T-cell (primary cell): ENCODE measurements around the gene ARHGEF4. TPM values are rescaled to one million over a fixed set of nuclear protein-coding genes. Genes with fewer than 3 reads are reported as not detected.

Source experiments
- ATAC-seq, 4 experiments: fragments of 200-7000 bp in 3 of 4; fragments of 150-1000 bp in 1 of 4; cut with Tn5 transposase; replicated peaks in 1 of 4; 1 replicate in 3 of 4; 2 replicates in 1 of 4; pipeline ENCODE4 v1.10.0; 2021; ENCODE audit warnings: moderate library complexity in 3 of 4, mild to moderate bottlenecking in 2 of 4, moderate number of reproducible peaks in 1 of 4
- CTCF ChIA-PET, 2 donors: fragments of 300-600 bp; sonication (Branson Sonifier 250); formaldehyde crosslinking; loops; one replicate each; lab custom pipeline; 2022; ENCODE audit warnings: antibody characterized with exemption in 2 of 2; lab: Charles Lee
- POLR2A ChIA-PET, 2 donors: fragments of 300-600 bp; sonication (Branson Sonifier 250); formaldehyde crosslinking; loops; one replicate each; lab custom pipeline; 2022; ENCODE audit warnings: antibody characterized with exemption in 2 of 2; lab: Charles Lee
- DNase-seq, 35 experiments: peaks; one replicate each; pipeline versions ENCODE4 v3.0.0 to v3.0.0-alpha.2; 2013 to 2023
- H3K27ac ChIP-seq: one replicate; pipeline ENCODE4 v1.5.1; 2013; ENCODE audit warnings: low read length
- H3K27me3 ChIP-seq, 2 experiments: replicated peaks in 1 of 2; 1 replicate in 1 of 2; 2 replicates in 1 of 2; pipeline versions ENCODE4 v1.6.1 to v1.7.0; 2013; ENCODE audit warnings: low read length in 1 of 2, mixed read lengths in 1 of 2; ENCODE audit not compliant: control insufficient read depth in 2 of 2, insufficient read depth in 2 of 2; ENCODE audit errors: extremely low read depth in 1 of 2
- H3K36me3 ChIP-seq, 2 donors: 1 replicate in 1 of 2; 2 replicates in 1 of 2; pipeline versions ENCODE4 v1.6.1 to v1.7.0; 2013; ENCODE audit warnings: low read length in 1 of 2; ENCODE audit not compliant: control insufficient read depth in 2 of 2, insufficient read depth in 1 of 2; ENCODE audit errors: extremely low read depth in 1 of 2
- H3K4me1 ChIP-seq, 2 experiments: 1 replicate in 1 of 2; 2 replicates in 1 of 2; pipeline versions ENCODE4 v1.6.1 to v1.7.0; 2013; ENCODE audit warnings: low read length in 2 of 2, mixed read lengths in 1 of 2; ENCODE audit not compliant: insufficient read depth in 2 of 2, control insufficient read depth in 1 of 2; ENCODE audit errors: extremely low read depth in 1 of 2
- H3K4me3 ChIP-seq, 2 donors: 1 replicate in 1 of 2; 2 replicates in 1 of 2; pipeline versions ENCODE4 v1.5.1 to v1.7.0; 2013; ENCODE audit warnings: mild to moderate bottlenecking in 2 of 2, low read length in 1 of 2, moderate library complexity in 1 of 2; ENCODE audit not compliant: control insufficient read depth in 1 of 2; ENCODE audit errors: extremely low read depth in 1 of 2
- H3K9me3 ChIP-seq: 2 replicates; pipeline ENCODE4 v1.7.0; 2013
- H3K27ac Mint-ChIP-seq, 2 donors: one replicate each; pipeline ENCODE4 v1.8.0; 2020 to 2021; ENCODE audit warnings: mild to moderate bottlenecking in 2 of 2, mixed read lengths in 2 of 2
- H3K27me3 Mint-ChIP-seq, 2 donors: one replicate each; pipeline ENCODE4 v1.8.0; 2021 to 2022; ENCODE audit warnings: mixed read lengths in 2 of 2
- H3K36me3 Mint-ChIP-seq: one replicate; pipeline ENCODE4 v1.8.0; 2021; ENCODE audit warnings: mixed read lengths
- H3K4me1 Mint-ChIP-seq, 3 donors: one replicate each; pipeline ENCODE4 v1.8.0; 2020 to 2022; ENCODE audit warnings: mixed read lengths in 3 of 3, mild to moderate bottlenecking in 1 of 3
- H3K4me3 Mint-ChIP-seq, 3 donors: one replicate each; pipeline ENCODE4 v1.8.0; 2020 to 2022; ENCODE audit warnings: mild to moderate bottlenecking in 3 of 3, mixed read lengths in 3 of 3, moderate library complexity in 3 of 3
- H3K9me3 Mint-ChIP-seq, 3 donors: one replicate each; pipeline ENCODE4 v1.8.0; 2020 to 2022; ENCODE audit warnings: mixed read lengths in 3 of 3
- WGBS: methylation state at CpG from one replicate; pipeline ENCODE4 v1.1.5; 2013; ENCODE audit warnings: missing lambda C conversion rate; ENCODE audit not compliant: insufficient coverage; 5-methylcytosine and 5-hydroxymethylcytosine counted together
- total RNA-seq, 35 experiments: library from RNA in 6 of 35; stranded (reverse) in 6 of 35; fragments of 120-200 nt in 1 of 35; gene quantifications; one replicate each; pipeline versions ENCODE4 v1.2.1 to v1.2.4 and lab custom pipeline; 2013 to 2026

Gene ARHGEF4
- total RNA-seq, 5 donors from 2014 or later (not counting 1 experiment from before 2014, with no cell fraction given), result 2.9 to 5.3 (median 4.4) TPM

- Mint-ChIP-seq H3K4me3 (no peak overlapping the region), H3K27ac (no peak overlapping the region), H3K36me3 (peaks cover 71% of the 10 kb centered on the region), H3K27me3 (no peaks in the 10 kb centered on the region), H3K4me1 (peaks cover 19 to 46% (median 22%) of the 10 kb centered on the region in 3 donors), H3K9me3 (no peaks in the 10 kb centered on the region)
- H3K36me3 ChIP-seq, result peaks cover 11 to 91% of the 10 kb centered on the region in 2 donors
- H3K27me3 ChIP-seq, result no peaks in the 10 kb centered on the region
- CTCF ChIA-PET, result no interaction called here
- no peaks in the 10 kb centered on the region for H3K9me3 ChIP-seq
- no peak overlapping the region for H3K27ac ChIP-seq
- no peak for ATAC-seq
- H3K4me1 ChIP-seq, result no peaks in the 10 kb centered on the region
- no peak overlapping the region for H3K4me3 ChIP-seq
- DNase-seq, result no peak
- POLR2A ChIA-PET, result interaction anchor here in 1 of 2 donors (0.6 kb wide), 1 partner anchor 1209 kb away, joined by 3 read pairs; no protein-coding TSS in a partner anchor
- no CpG with 5 or more reads among the region's 7 CpGs for WGBS
Observed at GRCh38 chr2:131054488-131054887, 217.8 kb downstream of the ARHGEF4 start.

GRCh38 chr2:131055169-131056065, 218.7 kb downstream of the ARHGEF4 start:
- Mint-ChIP-seq H3K9me3 (no peaks in the 10 kb centered on the region), H3K27ac (no peak overlapping the region), H3K4me1 (peaks cover 21 to 41% (median 22%) of the 10 kb centered on the region in 3 donors), H3K36me3 (peaks cover 64% of the 10 kb centered on the region), H3K27me3 (no peaks in the 10 kb centered on the region), H3K4me3 (no peak overlapping the region)
- no peaks in the 10 kb centered on the region for H3K27me3 ChIP-seq
- no peak overlapping the region for H3K27ac ChIP-seq
- no peaks in the 10 kb centered on the region for H3K4me1 ChIP-seq
- peak in 1 of 4 experiments; percentile 35 for ATAC-seq
- no peak overlapping the region for H3K4me3 ChIP-seq
- DNase-seq, result peak in 1 of 35 experiments; percentile 22
- ChIA-PET POLR2A (interaction anchor here in 1 of 2 donors (0.6 kb wide), 1 partner anchor 1210 kb away, joined by 3 read pairs; no protein-coding TSS in a partner anchor), CTCF (no interaction called here)
- H3K9me3 ChIP-seq, result no peaks in the 10 kb centered on the region
- WGBS, result 95% methylated on average over 12 of the region's 26 CpGs
- peaks cover 11 to 86% of the 10 kb centered on the region in 2 donors for H3K36me3 ChIP-seq

GRCh38 chr2:131056204-131056931, 219.7 kb downstream of the ARHGEF4 start:
- Mint-ChIP-seq H3K9me3 (no peaks in the 10 kb centered on the region), H3K27ac (no peak overlapping the region), H3K4me3 (no peak overlapping the region), H3K36me3 (peaks cover 62% of the 10 kb centered on the region), H3K27me3 (no peaks in the 10 kb centered on the region), H3K4me1 (peaks cover 24 to 37% (median 25%) of the 10 kb centered on the region in 3 donors)
- CTCF ChIA-PET, result no interaction called here
- no peaks in the 10 kb centered on the region for H3K27me3 ChIP-seq
- POLR2A ChIA-PET, result interaction anchor here in 1 of 2 donors (0.6 kb wide), 1 partner anchor 71 kb away, joined by 4 read pairs; no protein-coding TSS in a partner anchor
- no peak for DNase-seq
- H3K27ac ChIP-seq, result no peak overlapping the region
- peaks cover 11 to 76% of the 10 kb centered on the region in 2 donors for H3K36me3 ChIP-seq
- H3K4me3 ChIP-seq, result no peak overlapping the region
- no peaks in the 10 kb centered on the region for H3K4me1 ChIP-seq
- 90% methylated on average over 2 of the region's 5 CpGs for WGBS
- no peaks in the 10 kb centered on the region for H3K9me3 ChIP-seq
- ATAC-seq, result no peak

GRCh38 chr2:131056932-131057287, 220.2 kb downstream of the ARHGEF4 start:
- POLR2A ChIA-PET, result no interaction called here
- WGBS, result 100% methylated on average over 1 of the region's 4 CpGs

GRCh38 chr2:131058214-131058843, 221.6 kb downstream of the ARHGEF4 start:
- no peak overlapping the region for H3K27ac ChIP-seq
- peaks cover 34 to 42% (median 35%) of the 10 kb centered on the region in 3 donors for H3K4me1 Mint-ChIP-seq
- 93% methylated on average over 3 of the region's 8 CpGs for WGBS
- H3K4me3 ChIP-seq, result no peak overlapping the region
- peaks cover 0 to 67% of the 10 kb centered on the region in 2 donors for H3K36me3 ChIP-seq
- no peaks in the 10 kb centered on the region for H3K9me3 Mint-ChIP-seq
- no peak for DNase-seq
- H3K36me3 Mint-ChIP-seq, result peaks cover 49% of the 10 kb centered on the region
- peaks cover 0 to 3% of the 10 kb centered on the region in 2 experiments for H3K4me1 ChIP-seq
- no peaks in the 10 kb centered on the region for H3K27me3 ChIP-seq
- no peak overlapping the region for H3K27ac Mint-ChIP-seq
- ChIA-PET CTCF (no interaction called here), POLR2A (no interaction called here)
- H3K4me3 Mint-ChIP-seq, result no peak overlapping the region
- ATAC-seq, result no peak
- H3K27me3 Mint-ChIP-seq, result no peaks in the 10 kb centered on the region
- no peaks in the 10 kb centered on the region for H3K9me3 ChIP-seq

More at GRCh38 chr2:131056932-131057287, 220.2 kb downstream of the ARHGEF4 start:
- H3K4me3 Mint-ChIP-seq, result no peak overlapping the region
- CTCF ChIA-PET, result no interaction called here
- DNase-seq (no peak), ATAC-seq (no peak)
- peaks cover 59% of the 10 kb centered on the region for H3K36me3 Mint-ChIP-seq
- no peaks in the 10 kb centered on the region for H3K9me3 Mint-ChIP-seq
- Histone ChIP-seq H3K36me3 (peaks cover 9 to 74% of the 10 kb centered on the region in 2 donors), H3K27me3 (no peaks in the 10 kb centered on the region), H3K4me1 (no peaks in the 10 kb centered on the region), H3K27ac (no peak overlapping the region), H3K4me3 (no peak overlapping the region), H3K9me3 (no peaks in the 10 kb centered on the region)
- H3K27ac Mint-ChIP-seq, result peak overlapping the region in 1 of 2 donors; percentile 46
- H3K4me1 Mint-ChIP-seq, result peaks cover 27 to 35% (median 28%) of the 10 kb centered on the region in 3 donors
- H3K27me3 Mint-ChIP-seq, result no peaks in the 10 kb centered on the region

GRCh38 chr2:131058920-131059319, 222.2 kb downstream of the ARHGEF4 start:
- H3K4me1 ChIP-seq, result peaks cover 0 to 3% of the 10 kb centered on the region in 2 experiments
- H3K9me3 ChIP-seq, result no peaks in the 10 kb centered on the region
- Mint-ChIP-seq H3K9me3 (no peaks in the 10 kb centered on the region), H3K27me3 (no peaks in the 10 kb centered on the region), H3K4me1 (peaks cover 37 to 46% (median 38%) of the 10 kb centered on the region in 3 donors), H3K36me3 (peaks cover 50% of the 10 kb centered on the region), H3K4me3 (no peak overlapping the region), H3K27ac (no peak overlapping the region)
- ATAC-seq, result no peak
- ChIA-PET CTCF (no interaction called here), POLR2A (interaction anchor here in 1 of 2 donors (0.6 to 0.7 kb wide), 2 partner anchors 13 to 19 kb away, joined by 3 read pairs; no protein-coding TSS in a partner anchor)
- no peak overlapping the region for H3K4me3 ChIP-seq
- no CpG with 5 or more reads among the region's 4 CpGs for WGBS
- H3K27ac ChIP-seq, result no peak overlapping the region
- H3K27me3 ChIP-seq, result no peaks in the 10 kb centered on the region
- no peak for DNase-seq
- peaks cover 0 to 66% of the 10 kb centered on the region in 2 donors for H3K36me3 ChIP-seq
